NOMO-1 treated with dmso at 0.1 percent for 144 hours (cell line): ENCODE data around the gene RAB8B.

Source experiments
- DNase-seq: peaks from one replicate; lab custom pipeline; 2025; ENCODE audit not compliant: unreplicated experiment; lab: John Stamatoyannopoulos, UW

The RAB8B gene

DNA sequence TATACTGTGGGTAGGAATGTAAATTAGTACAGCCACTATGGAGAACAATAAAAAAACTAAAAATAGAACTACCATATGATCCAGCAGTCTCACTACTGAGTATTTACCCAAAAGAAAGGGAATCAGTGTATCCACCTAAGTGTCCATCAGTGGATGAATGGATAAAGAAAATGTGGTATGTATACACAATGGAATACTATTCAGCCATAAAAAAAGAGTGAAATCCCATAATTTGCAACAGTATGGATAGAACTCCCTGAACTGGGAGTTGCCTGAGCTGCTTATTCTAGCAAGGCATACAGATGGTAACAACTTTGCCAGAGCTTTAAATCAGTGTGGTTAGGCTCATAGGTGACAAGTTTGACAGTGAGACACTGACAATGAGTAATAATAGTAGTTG lies 71.9 kb downstream of the RAB8B start:
- DNase-seq: no peak

DNA sequence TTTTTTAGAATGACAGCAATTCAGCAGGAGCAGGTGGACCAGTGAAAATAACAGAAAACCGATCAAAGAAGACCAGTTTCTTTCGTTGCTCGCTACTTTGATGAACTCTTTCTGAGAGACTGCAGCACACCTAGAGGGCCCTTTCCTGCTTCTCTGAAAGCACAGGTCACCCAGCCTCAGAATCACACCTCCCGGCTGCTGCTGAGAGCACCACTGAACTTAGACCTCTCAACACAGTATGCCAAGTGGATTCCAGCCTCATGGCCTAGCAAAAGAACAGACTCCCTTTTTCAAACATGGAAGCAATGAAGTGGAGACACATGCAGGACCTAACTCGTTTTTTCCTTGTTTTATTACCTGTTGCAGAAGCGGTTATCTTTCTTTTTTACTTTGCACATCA lies 74.1 kb downstream of the RAB8B start:
- DNase-seq: no peak

DNA sequence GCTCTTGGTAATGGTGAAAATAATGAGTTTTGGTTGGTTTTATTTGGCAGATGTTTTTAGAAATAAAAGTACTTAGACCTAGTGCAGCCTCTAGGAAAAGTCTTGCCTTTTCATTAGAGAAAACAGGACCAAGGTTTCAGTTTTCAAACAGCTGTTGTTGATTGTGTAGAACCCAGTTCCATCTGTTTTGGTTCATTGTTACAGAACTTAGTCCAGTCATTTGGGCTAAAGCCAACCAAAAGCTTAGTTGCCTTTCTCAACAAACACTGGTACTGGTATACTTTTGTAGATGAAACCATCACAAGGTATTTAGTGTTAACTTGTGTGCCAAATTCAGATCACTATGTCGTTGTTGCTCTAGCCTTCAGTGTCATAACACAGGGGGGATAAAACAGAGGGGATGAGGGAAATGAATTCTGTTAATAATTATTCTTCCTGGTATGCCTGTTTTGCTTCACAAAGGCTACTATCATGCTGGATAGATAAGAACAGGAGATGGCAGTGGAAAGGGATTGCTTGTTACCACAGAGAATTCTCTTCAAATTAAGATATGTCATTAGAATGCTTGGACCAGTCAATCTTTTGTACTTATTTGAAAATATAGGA lies 75.4 kb downstream of the RAB8B start:
- DNase-seq: no peak

DNA sequence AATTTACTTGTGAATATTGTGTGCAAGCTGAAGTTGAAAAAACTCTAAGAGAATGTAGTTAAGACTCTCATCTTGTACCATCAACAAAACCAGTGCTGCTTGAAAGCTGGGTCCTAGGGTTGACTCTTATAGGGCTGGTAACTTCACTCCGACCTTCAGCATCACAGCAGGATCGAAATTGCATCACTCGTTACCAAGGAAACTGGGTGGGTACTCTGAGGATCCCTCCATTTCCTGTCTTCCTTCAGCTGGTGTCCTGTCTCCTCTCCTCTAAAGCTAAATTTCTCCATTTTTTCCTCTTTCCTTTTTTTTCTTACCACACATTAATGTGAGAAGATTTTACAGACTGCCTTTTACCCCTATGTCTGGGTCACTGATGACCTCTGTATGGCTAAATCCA lies 85.0 kb downstream of the RAB8B start:
- DNase-seq: no peak

DNA sequence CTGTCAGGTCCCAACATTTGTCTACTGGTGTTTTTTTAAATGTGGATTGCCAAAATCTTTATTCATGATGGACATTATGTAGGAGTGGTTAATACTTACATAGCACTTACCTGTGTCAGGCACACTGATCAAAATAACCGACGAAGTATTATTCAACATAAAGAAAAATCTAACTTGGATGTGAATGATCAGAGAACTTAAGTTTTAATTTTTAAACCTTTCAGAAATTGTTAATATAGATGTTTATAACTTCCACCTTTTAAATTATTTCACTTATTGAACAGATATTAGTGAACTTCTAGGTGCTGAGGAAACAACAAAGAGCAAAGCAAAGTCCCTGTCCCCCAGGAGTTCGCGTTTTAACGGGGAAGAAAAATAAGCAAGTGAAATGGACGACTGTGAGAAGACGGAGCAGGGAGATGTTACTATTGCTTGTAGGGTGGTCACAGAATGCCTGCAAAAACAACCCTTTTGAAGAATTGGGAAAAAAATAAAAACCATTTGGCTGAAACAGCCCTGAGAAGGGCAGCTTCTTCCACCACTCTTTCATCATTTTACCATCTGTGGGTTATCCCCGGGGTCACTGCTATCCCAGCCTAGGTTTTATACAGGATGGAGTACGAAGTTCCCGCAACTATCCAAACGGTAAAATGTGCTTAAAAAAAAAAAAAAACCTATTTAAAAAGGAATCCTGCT lies 87.1 kb downstream of the RAB8B start:
- no peak for DNase-seq

DNA sequence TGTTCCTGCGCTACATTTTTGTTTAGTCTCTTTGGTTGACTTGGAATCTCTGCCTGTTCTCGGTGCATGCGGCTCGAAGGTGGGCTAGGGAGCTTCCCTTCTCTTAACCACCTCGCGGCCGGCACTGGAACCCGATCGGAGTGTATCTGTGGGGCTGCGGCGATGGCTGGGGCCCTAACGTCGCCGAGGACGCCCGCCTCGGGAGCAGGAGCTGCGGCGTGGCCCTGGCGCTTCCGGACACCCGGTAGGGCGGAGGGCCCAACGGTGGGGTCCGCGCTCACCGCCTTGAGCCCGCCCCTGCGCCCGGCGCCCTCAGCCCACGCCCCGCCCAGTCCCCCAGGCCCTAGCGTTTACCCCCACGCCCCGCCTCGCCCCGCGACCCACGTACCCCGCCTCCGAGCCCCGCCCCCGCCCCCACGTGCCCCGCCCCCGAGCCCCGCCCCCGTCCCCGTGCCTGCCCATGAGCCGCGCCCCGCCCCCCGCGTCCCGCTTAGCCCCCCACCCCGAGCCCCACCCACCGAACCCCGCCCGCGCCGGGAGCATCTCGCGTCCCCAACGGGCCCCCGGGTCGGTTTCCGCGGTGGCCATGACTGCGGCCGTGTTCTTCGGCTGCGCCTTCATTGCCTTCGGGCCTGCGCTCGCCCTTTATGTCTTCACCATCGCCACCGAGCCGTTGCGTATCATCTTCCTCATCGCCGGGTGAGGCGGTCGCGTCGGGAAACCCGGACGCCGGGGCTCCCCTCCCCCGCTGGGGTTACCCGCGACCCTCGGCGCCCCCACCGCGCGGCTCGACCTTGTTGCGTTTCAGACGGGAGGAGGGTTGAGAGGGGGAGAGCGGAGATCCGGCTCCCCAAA lies 87.9 kb downstream of the RAB8B start, which contains the start of gene APH1B:
TSS of gene APH1B (plus strand) at position 568 of the 855 bp plus-strand sequence. CDS start at position 587, 19 bp downstream.
- peak; percentile 92 for DNase-seq

DNA sequence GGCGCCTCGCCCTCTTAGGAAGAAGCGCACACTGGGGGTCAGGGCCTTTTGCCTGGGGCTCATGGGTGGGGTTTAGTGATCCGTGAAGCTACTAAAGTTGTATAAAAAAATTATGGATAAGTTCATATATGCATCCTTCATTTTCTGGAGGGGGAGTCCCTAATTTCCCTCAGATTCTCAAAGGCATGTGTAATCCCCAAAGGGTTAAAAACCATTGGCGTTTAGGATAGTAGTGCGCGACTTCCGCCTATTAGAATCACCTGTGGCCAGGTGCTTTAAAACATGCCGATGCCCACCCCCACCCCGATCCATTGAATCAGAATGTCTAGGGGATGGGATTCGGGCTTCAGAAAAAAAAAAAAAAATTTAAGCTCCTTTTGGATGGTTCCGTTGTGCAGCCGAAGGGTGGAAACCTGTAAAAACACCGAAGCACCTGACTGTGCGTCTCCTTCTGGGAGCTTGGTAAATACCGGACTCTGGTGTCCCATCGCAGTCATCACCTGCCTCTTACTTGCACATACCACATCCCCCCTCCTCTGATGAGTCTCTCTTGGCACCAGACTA lies 88.6 kb downstream of the RAB8B start:
- DNase-seq: no peak

DNA sequence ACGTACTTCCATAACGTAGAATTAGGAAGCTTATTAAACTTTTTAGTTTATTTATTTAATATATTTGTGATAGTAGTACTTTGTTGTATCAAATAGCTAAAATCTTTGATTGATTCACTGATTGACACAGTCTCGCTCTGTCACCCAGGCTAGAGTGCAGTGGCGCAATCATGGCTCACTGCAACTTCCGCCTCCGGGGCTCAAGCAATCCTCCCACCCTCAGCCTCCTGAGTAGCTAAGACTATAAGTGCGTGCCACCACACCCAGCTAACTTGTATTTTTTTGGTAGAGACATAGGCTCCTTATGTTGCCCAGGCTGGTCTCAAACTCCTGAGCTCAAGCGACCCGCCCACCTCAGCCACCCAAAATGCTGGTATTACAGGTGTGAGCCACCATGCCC lies 93.7 kb downstream of the RAB8B start:
- no peak for DNase-seq

DNA sequence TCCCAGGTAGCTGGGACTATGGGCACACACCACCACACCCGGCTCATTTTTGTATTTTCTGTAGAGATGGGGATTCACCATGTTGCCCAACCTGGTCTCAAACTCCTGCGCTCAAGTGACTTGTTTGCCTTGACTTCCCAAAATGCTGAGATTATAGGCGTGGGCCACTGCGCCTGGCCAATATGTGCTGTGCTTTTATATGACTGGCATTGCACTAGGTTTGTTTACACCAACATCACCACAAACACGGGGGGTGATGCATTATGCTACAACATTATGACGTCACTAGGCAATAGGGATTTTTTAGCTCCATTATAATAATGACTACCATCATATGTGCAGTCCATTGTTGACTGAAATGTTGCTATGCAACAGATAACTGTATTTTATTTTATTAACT lies 94.9 kb downstream of the RAB8B start:
- no peak for DNase-seq

DNA sequence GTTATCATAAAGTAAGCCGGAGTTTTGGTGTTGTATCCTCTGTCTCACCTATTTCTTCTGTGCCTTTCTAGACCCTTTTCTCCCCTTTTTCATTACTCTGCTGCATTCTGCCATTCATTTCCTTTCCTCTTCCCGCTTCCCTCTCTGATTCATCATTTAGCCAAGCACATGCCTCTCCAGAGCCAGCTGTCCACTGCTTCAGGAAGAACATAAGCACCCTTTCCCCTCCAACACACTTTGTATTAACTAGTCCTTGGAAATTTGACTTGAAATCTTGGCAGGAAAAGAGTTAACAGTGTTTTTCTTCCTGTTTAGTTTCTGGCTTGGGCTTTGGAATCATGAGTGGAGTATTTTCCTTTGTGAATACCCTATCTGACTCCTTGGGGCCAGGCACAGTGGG lies 97.7 kb downstream of the RAB8B start:
- DNase-seq: no peak

DNA sequence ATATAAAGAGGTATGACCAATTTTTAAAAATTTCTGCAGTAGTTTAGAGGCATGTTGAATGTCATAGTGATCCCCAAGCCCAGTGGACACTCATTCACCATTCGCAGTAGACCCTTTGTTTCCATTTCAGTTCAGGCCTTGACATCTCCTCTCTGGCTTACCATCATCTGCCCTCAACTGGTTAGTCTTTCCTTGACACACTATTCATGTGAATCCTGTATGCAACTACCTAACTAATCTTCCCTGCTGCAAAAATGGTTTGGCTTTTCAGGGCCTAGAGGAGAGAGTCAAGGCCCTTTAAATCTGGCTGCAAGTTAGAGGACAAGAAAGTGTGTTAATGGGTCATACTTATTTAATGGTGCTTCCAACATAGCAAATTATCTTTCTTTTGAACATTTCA lies 98.9 kb downstream of the RAB8B start:
- no peak for DNase-seq

DNA sequence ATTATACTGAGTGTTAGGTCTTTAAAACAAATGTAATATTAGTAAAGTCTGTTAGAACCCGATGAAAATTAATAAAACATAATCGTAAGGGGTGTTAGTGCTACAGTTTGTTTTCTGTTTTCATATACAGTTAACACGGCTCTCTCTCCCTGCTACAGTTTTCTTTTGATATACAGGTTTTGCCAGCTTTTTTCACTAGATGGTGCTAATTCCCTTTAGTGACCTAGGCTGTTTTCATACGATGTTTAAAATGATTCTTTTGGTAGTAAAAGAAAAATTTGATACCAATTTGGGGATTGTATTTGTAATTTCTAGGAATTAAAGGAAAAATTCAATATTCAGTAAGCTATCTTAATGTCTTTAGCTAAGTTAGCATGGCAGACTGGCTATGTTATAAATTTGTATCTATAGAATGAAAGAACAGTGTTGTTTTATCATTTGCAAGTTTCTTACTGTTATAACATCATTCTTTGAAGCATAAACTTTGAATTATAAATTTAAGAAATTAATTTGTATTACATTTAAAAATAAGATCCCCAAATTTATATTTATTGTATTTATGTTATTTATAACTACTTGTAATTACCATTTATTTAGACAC lies 99.5 kb downstream of the RAB8B start:
- peak; percentile 22 for DNase-seq

DNA sequence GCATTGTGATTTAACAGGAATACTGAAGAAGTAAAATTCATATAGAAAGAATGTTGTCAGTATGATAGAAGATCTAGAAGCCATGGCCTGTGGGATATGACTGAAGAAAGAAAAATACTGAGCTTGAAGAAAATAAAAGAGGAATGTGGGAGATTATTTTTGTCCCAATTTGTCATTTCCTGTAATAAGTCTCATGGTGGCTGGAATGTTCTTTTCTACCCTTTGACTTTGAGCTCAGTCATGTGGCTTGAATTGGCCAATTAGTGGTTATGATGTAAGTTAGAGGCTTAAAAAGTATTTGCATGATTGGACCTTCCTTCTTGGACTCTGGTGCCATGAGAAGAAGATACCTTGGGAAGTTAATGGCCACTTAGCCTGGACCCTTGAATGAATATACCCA lies 102.1 kb downstream of the RAB8B start:
- DNase-seq: no peak

DNA sequence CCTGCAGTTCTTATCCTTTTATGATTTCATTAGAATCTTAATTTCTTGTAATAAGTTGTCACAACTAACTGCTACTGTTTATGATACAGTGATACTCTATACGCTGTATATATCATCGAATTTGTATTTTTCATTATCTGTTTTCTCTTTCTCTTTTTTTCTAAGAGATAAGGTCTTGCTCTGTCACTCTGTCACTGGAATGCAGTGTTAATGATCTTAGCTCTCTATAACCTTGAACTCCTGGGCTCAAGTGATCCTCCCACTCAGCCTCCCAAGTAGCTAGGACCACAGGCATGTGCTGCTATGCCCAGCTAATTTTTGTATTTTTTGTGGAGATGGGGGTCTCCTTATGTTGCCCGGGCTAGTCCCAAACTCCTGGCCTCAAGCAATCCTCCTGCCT lies 102.8 kb downstream of the RAB8B start:
- DNase-seq: no peak

DNA sequence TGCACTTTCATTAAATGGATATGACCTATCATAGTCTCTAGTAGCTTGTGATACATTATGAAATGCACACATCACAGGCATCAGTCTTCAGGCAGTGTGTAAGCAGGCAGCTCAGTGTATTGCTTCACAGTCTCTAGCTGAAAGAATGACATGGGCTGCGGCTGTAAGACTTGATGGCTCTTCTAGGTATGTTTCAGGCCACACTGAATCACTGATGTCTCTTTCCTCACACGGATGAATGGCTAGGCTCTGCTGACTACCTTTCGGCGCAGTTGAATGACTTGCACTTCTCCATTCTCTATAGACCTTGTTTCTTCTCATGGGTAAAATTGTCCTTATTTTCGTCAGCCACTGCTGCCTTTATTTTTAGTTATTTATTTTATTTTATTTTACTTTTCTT lies 103.4 kb downstream of the RAB8B start:
- DNase-seq: no peak

DNA sequence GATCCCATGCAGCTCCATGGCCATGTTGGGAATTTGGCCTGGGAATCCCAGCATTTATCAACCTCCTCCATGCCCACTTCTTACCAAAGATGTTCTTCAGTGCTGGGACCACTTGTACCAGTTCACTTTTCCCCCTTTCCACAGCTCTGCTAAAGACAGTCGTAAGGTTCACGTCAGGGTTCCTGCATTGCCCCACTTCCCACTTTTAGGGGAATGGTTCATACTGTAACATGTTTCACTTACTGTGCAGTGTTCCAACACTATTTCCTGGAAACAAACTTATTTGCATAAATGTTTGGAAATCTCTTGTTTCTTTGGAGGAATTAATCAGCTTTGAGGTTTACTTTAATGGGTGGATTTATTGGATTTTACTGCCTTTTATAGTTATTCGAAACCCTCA lies 105.0 kb downstream of the RAB8B start:
- DNase-seq: no peak

DNA sequence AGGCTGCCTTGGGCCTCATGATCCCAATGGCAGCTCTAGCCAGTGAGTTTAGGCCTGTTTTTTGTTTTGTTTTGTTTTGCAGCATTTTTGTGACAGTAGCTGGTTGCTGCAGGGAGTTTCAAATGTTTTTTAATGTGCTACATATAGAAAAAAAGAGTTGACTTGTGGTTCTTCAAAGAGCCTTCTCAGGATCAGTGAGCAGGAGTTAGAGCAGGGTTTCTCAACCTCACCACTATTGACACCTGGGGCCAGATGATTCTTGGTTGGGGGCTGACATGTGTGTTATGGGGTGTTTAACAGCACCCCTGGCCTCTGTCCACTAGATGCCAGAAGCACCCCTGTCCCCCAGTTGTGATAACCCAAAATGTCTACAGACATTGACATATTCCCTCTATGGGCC lies 105.9 kb downstream of the RAB8B start:
- no peak for DNase-seq

DNA sequence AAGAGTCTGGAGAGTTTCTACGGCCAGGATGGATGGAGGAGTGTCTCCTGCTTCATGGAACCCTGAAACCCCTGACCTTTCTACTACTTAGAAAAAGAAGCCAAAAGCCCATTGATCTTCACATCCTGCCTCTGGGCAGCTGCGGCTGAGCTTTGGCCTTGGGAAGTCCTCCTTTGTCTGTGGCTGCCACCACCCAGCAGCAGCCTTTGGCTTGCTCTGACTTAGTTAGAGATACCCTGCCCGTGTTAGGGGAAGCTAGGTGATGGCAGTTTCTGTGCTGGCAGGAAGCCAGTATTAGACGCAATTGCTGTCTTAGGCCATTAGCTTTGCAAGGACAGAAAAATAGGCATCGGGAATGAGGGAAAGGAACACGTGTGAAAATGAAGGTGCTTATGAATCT lies 106.8 kb downstream of the RAB8B start:
- no peak for DNase-seq

DNA sequence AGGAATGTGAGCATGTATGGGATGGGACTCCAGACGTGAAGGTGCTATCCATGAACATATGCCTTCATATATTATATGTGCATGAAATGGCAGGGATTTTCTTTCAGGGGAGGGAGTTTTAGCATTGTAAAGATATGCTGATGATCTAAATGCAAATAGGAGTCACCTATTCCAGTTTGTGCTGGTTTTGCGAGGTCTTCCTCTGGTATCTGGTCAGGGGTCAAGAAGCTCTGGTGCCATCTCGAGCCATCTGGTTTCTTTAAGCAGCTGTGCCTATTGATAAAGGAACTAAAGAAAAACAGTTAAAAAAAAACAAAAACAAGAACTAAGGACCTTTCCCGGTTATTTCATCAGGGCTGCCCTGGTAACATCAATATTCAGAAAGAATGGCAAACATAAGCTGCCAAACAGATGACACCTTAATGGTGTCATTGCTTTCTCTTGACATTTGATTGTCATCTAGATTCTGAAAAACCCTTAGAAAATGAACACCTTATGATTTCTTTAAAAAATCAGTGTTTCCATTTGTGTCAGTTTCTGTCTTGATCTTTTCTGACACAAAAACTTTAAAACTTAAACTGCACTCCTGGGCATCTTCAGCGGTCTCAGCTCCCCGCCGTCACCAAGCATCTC lies 110.7 kb downstream of the RAB8B start:
- DNase-seq: no peak

DNA sequence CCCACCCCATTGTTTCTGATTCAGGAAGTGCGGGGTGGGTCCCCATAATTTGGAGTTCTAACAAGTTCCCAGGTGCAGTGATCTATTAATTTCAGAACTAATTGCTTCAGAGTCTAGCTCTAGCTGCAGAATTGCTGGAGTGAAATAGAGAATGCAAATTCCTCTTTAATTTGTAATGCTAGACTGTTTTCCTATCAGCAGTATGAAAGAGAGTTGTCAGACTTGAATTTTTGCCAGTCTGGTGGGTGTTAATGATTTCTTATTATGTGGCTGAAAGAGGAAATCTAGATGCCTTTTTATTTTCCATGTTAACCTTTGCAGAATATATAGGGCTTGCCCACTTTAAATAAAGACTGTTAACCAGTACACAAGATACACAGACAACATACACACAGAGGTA lies 111.7 kb downstream of the RAB8B start:
- DNase-seq: no peak

DNA sequence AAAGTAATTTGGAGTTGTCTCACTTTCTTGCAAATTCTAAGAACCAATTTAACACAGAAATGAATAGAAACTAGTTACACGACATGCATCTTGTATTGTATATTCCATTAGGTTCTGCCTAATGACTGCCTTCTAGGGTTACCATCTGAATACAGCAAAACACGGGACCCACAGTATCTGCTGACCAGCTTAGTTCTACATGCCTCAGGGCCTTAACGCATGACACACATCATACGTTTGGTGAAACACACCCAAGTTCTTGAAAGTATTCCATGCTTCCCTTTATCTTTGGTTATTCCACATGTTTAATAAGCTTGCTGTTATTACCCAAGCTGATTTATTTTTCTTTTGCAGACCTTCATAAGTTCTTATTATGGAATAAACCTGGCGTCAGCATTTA lies 115.9 kb downstream of the RAB8B start:
- DNase-seq: no peak
